NCI-H1048 (cell line): Measurements from ENCODE around the gene LPIN2.

Experiments used
- DNase-seq: peaks from one replicate; lab custom pipeline; 2025; lab: John Stamatoyannopoulos, UW

LPIN2 gene

GRCh38 chr18:2982022-2982421, 30.9 kb downstream of the LPIN2 start:
- DNase-seq, result no peak

GRCh38 chr18:2981212-2981728, 31.7 kb downstream of the LPIN2 start:
- DNase-seq, result no peak

- DNase-seq, result no peak
These were observed 32.8 kb downstream of the LPIN2 start for GRCh38 chr18:2979871-2980790.

GRCh38 chr18:2979129-2979528, 33.8 kb downstream of the LPIN2 start:
- DNase-seq, result no peak

- DNase-seq, result no peak
These were observed 34.3 kb downstream of the LPIN2 start for GRCh38 chr18:2978661-2979106.

GRCh38 chr18:2978208-2978607, 34.7 kb downstream of the LPIN2 start:
- no peak for DNase-seq

GRCh38 chr18:2976218-2977132, 36.5 kb downstream of the LPIN2 start:
- DNase-seq, result no peak

- DNase-seq, result no peak
These were observed 38.2 kb downstream of the LPIN2 start for GRCh38 chr18:2974731-2975130.

- DNase-seq, result no peak
These were observed 41.0 kb downstream of the LPIN2 start for GRCh38 chr18:2971741-2972552.

GRCh38 chr18:2970772-2971659, 41.9 kb downstream of the LPIN2 start:
- no peak for DNase-seq

GRCh38 chr18:2970344-2970743, 42.6 kb downstream of the LPIN2 start:
- DNase-seq, result no peak

GRCh38 chr18:2969695-2970094, 43.2 kb downstream of the LPIN2 start:
- no peak for DNase-seq

GRCh38 chr18:2968606-2969005, 44.3 kb downstream of the LPIN2 start:
- DNase-seq, result no peak

GRCh38 chr18:2967820-2968219, 45.1 kb downstream of the LPIN2 start:
- no peak for DNase-seq

GRCh38 chr18:2967357-2967756, 45.6 kb downstream of the LPIN2 start:
- no peak for DNase-seq

GRCh38 chr18:2966560-2966959, 46.4 kb downstream of the LPIN2 start:
- no peak for DNase-seq

- no peak for DNase-seq
These were observed 47.1 kb downstream of the LPIN2 start for GRCh38 chr18:2965797-2966196.

GRCh38 chr18:2964361-2965010, 48.5 kb downstream of the LPIN2 start:
- no peak for DNase-seq
